GM12872 (cell line): ENCODE measurements around the gene NME7.

Experiments used
- TF ChIP-seq, protein P1 (sequence below): IDR thresholded peaks from 3 replicates; pipeline ENCODE4 v1.5.1; 2011; ENCODE audit warnings: low read depth, mild to moderate bottlenecking, low read length, moderate library complexity; ENCODE audit not compliant: insufficient read depth

NME7 gene

DNA sequence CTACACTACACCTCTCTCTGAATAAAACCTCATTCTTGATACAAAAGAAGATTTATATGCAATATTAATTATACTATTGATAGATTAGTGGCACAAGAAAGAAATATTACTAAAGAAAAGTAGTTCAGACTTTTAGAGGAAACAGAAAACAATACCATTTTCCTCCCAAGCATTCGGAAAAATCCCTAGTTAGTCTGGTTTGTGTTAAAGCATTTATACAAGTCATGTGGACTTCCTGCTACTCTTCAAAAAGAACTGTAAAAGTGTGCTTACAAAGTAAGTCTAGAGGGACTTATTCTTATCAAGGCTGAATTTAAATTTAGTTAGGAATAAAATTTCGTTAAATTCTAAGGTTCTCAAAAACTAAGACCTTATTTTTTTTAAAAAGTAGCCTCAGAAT lies 132.0 kb downstream of the NME7 start:
- TF ChIP-seq, protein P1, sequence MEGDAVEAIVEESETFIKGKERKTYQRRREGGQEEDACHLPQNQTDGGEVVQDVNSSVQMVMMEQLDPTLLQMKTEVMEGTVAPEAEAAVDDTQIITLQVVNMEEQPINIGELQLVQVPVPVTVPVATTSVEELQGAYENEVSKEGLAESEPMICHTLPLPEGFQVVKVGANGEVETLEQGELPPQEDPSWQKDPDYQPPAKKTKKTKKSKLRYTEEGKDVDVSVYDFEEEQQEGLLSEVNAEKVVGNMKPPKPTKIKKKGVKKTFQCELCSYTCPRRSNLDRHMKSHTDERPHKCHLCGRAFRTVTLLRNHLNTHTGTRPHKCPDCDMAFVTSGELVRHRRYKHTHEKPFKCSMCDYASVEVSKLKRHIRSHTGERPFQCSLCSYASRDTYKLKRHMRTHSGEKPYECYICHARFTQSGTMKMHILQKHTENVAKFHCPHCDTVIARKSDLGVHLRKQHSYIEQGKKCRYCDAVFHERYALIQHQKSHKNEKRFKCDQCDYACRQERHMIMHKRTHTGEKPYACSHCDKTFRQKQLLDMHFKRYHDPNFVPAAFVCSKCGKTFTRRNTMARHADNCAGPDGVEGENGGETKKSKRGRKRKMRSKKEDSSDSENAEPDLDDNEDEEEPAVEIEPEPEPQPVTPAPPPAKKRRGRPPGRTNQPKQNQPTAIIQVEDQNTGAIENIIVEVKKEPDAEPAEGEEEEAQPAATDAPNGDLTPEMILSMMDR, result no peak

DNA sequence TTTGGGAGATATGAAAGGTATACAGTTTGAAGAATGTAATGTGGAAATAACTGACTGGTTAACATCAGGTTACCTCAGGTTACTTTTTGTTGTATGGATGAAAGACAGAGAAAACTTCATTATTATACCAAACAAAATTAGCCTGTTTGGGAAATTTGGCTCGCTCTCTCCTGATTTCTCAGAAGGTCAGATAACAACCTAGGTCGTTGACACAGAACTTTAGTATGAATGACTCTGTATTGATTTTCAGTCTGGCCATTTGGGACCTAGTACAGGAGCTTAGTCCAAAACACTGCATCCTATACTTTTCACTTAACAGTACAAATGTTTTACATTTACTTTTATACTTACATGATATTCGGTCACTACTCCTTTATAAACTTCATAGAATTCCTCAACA lies 132.8 kb downstream of the NME7 start:
- TF ChIP-seq, protein P1, result no peak

DNA sequence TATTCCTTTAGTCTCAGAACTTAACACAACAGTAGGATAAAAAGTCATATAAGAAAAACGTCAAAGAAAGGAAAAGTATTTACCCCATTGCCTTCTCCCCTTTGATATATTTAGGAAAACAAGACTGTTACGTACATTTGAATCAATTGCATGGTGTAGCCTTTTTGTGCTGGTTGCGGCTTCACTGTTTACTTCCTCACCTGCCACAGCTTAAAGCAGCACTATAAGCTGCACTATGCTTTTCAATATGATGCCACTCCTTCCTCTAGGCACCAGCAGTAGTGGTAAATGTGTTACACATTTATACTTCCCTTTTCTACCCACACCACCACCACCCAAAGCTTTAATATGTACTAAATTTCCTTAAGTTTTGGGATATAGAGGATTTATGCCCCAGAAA lies 150.0 kb downstream of the NME7 start:
- TF ChIP-seq, protein P1, result no peak

DNA sequence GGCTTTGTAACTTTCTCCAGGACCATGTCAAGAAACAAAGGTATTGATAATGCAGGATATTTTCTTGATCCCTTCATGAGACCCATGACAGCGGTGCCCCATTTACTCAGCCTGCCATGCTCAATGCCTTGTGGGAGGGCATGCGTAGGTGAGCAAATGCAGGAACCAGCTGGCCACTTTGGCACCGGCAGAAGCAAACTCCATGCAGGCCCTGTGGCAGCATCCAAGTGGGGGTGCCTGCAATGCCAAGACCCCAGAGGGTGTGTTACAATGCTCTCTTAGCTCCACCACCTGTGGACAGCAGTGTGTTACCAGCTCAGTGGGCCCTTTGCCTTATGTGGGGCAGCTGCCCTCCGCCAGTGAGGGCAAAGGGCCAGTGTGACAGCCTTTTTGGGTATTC lies 153.0 kb downstream of the NME7 start:
- TF ChIP-seq, protein P1, result no peak

DNA sequence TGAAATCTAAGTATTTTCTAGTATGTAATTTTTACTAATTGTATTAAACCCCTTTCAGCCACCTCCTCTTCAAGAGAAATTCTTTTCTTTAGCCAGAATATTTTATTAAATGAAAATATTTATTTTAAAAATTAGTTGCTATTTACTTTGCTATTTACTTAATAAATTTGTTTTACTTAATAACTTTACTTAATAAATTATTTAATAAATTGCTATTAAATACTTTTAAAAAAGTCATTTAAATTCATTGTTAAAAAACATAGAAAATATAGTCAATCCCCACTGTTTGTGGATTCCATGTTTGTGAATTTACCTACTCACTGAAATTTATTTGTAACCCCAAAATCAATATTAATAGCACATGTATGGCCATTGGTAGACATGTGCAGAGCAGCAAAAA lies 155.5 kb downstream of the NME7 start:
- TF ChIP-seq, protein P1, result no peak

DNA sequence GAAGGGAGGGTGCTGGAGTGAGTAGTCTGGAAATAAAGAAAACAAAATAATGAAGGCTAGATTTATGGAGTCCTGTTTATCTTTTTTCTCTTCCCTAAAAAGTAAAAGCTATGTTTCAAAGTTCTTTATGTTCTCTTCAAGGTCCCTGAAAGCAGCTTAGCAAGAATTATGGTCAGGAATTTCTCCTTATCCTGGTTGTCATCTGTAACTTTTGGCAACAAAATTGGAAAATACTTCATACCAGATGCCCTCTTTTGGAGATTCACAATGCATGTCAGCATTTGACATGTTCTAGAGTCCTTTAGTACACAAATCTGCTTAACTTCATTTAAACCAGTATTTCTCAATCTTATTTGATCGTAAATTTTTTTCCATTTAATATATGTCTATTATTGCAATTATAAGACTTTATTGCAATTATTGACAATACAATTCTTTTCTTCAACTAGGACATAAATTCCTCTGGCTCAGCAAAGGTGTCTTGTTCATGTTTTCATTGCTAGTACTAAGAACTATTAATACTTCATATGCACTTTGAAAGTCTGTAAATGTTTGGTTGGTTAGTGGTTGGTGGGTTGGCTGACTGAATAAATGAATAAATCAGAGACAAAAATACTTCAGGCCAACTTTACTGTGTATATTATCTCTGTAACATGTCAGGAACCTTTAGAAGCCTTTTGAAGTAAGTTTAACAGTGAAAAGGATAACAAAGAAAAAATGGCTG lies 159.6 kb downstream of the NME7 start:
- TF ChIP-seq, protein P1, result no peak

DNA sequence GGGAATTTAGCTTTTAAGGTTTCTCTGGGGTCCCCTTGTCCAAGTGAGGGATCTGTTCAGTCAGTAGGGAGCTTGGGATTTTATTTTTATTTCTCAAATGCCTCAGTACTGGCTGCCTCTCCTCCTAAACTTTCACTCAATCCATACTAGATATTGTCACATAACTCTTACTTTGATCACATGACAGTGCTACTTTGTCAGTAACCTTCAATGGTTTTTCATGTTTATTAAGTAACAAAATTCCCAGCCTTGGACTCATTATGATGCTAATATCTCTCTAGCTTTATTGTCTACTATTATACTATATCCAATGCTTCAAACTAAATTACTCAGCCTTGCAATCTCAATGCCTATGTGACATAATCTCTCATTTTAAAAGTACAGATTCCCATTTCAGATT lies 163.4 kb downstream of the NME7 start:
- TF ChIP-seq, protein P1, result no peak
